ENCODE measurements around the gene DAP. TPM values are rescaled to one million over a fixed set of nuclear protein-coding genes. Genes with fewer than 3 reads are reported as not detected.
"Not testable (repeated sequence)": the region's sequence is repeated elsewhere in the genome, so short reads cannot be mapped to it uniquely, and the experiment has no call there.

DAP gene
- total RNA-seq, 4 donors from 2014 or later, result 24.3 to 42.4 (median 37.0) TPM

- 89% methylated on average over 5 of the region's 5 CpGs for WGBS
- no peak overlapping the region for H3K27ac ChIP-seq (replicated peaks in 1 of 4)
- no peaks in the 10 kb centered on the region for H3K27me3 ChIP-seq
- no peak overlapping the region for H3K4me3 ChIP-seq
- TF ChIP-seq EP300 (IDR thresholded peaks at IDR 0.05), result no peak
- no peak for TF ChIP-seq CTCF (IDR thresholded peaks at IDR 0.05)
- no peak for TF ChIP-seq POLR2A (IDR thresholded peaks at IDR 0.05; ENCODE audit: low read depth)
- no peak for TF ChIP-seq POLR2AphosphoS5 (IDR thresholded peaks at IDR 0.05)
- H3K9me3 ChIP-seq, result no peaks in the 10 kb centered on the region
- no peak for DNase-seq (ENCODE audit: extremely low spot score)
- intact Hi-C loops (cut with DNase I), result no loop called here
- peaks cover 0 to 9% (median 0%) of the 10 kb centered on the region in 4 donors for H3K4me1 ChIP-seq
- no peaks in the 10 kb centered on the region for H3K36me3 ChIP-seq
Observed at GRCh38 chr5:10788358-10788757, 27.3 kb upstream of the DAP start.

GRCh38 chr5:10786835-10787234, 25.8 kb upstream of the DAP start:
- TF ChIP-seq POLR2AphosphoS5 (IDR thresholded peaks at IDR 0.05) (no peak), CTCF (IDR thresholded peaks at IDR 0.05) (no peak), POLR2A (IDR thresholded peaks at IDR 0.05; ENCODE audit: low read depth) (no peak), EP300 (IDR thresholded peaks at IDR 0.05) (no peak)
- Histone ChIP-seq H3K4me3 (no peak overlapping the region), H3K36me3 (no peaks in the 10 kb centered on the region), H3K27me3 (no peaks in the 10 kb centered on the region), H3K9me3 (no peaks in the 10 kb centered on the region), H3K27ac (replicated peaks in 1 of 4) (no peak overlapping the region), H3K4me1 (peaks cover 0 to 9% (median 0%) of the 10 kb centered on the region in 4 donors)
- 80% methylated on average over 4 of the region's 4 CpGs for WGBS
- intact Hi-C loops (cut with DNase I), result no loop called here
- DNase-seq (ENCODE audit: extremely low spot score), result no peak

DNA sequence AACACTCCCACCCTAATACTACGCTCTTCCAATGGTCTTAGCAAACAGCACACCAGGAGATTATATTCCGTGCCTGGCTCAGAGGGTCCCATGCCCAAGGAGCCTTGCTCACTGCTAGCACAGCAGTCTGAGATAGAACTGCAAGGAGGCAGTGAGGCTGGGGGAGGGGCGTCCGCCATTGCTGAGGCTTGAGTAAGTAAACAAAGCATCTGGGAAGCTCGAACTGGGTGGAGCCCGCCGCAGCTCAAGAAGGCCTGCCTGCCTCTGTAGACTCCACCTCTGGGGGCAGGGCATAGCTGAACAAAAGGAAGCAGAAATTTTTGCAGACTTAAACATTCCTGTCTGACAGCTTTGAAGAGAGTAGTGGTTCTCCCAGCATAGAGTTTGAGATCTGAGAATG, 19.2 kb upstream of the DAP start:
- H3K4me3 ChIP-seq; H3K9me3 ChIP-seq; H3K27ac ChIP-seq (replicated peaks in 1 of 4); H3K36me3 ChIP-seq; H3K27me3 ChIP-seq; intact Hi-C loops (cut with DNase I); H3K4me1 ChIP-seq: not testable (repeated sequence)
- 90% methylated on average over 7 of the region's 7 CpGs for WGBS
- DNase-seq (ENCODE audit: extremely low spot score), result peak; percentile 4

DNA sequence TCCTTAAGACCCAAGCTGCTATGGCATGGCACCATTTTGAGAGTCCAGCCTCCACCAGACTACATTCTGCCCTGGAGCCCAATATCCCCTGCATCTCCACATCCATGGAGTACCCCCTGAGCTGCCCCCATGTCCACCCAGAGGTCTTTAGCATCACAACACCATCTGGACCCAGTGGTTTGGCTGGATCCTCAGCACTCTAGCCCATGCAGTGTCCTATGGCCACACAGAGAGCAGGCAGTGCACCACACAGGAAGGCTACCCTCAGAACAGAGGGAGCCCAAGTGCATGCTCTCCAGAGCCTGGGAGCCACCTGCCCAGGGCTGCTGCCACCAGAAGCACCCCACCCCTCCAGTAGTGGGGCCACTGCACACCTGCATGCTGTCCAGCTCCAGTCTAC, 18.6 kb upstream of the DAP start:
- TF ChIP-seq EP300 (IDR thresholded peaks at IDR 0.05) (no peak), POLR2A (IDR thresholded peaks at IDR 0.05; ENCODE audit: low read depth) (no peak), CTCF (IDR thresholded peaks at IDR 0.05) (no peak), POLR2AphosphoS5 (IDR thresholded peaks at IDR 0.05) (no peak)
- Histone ChIP-seq H3K36me3 (no peaks in the 10 kb centered on the region), H3K9me3 (peaks cover 0 to 10% (median 5%) of the 10 kb centered on the region in 4 donors), H3K4me3 (no peak overlapping the region), H3K4me1 (no peaks in the 10 kb centered on the region), H3K27ac (replicated peaks in 1 of 4) (no peak overlapping the region), H3K27me3 (peaks cover 0 to 7% (median 0%) of the 10 kb centered on the region in 4 donors)
- peak; percentile 53 for DNase-seq (ENCODE audit: extremely low spot score)
- intact Hi-C loops (cut with DNase I), result no loop called here

- 35% methylated on average over 2 of the region's 2 CpGs for WGBS
- intact Hi-C loops (cut with DNase I), result no loop called here
- peaks cover 0 to 7% (median 0%) of the 10 kb centered on the region in 4 donors for H3K27me3 ChIP-seq
- H3K27ac ChIP-seq (replicated peaks in 1 of 4), result no peak overlapping the region
- peaks cover 0 to 10% (median 5%) of the 10 kb centered on the region in 4 donors for H3K9me3 ChIP-seq
- H3K36me3 ChIP-seq, result no peaks in the 10 kb centered on the region
- no peak for DNase-seq (ENCODE audit: extremely low spot score)
- H3K4me1 ChIP-seq, result no peaks in the 10 kb centered on the region
- TF ChIP-seq POLR2AphosphoS5 (IDR thresholded peaks at IDR 0.05) (no peak), EP300 (IDR thresholded peaks at IDR 0.05) (no peak), POLR2A (IDR thresholded peaks at IDR 0.05; ENCODE audit: low read depth) (no peak), CTCF (IDR thresholded peaks at IDR 0.05) (no peak)
- no peak overlapping the region for H3K4me3 ChIP-seq
Observed at GRCh38 chr5:10778179-10778910, 17.3 kb upstream of the DAP start.

Measured in esophagus muscularis mucosa (tissue), 4 donors.